GM10847 (cell line): ENCODE data around the gene DNAJA4.

Source experiments
- POLR2A ChIP-seq: IDR thresholded peaks from 2 replicates; pipeline ENCODE4 v1.6.1; 2011; ENCODE audit not compliant: insufficient read length; ENCODE audit errors: extremely low read depth

Gene DNAJA4

DNA sequence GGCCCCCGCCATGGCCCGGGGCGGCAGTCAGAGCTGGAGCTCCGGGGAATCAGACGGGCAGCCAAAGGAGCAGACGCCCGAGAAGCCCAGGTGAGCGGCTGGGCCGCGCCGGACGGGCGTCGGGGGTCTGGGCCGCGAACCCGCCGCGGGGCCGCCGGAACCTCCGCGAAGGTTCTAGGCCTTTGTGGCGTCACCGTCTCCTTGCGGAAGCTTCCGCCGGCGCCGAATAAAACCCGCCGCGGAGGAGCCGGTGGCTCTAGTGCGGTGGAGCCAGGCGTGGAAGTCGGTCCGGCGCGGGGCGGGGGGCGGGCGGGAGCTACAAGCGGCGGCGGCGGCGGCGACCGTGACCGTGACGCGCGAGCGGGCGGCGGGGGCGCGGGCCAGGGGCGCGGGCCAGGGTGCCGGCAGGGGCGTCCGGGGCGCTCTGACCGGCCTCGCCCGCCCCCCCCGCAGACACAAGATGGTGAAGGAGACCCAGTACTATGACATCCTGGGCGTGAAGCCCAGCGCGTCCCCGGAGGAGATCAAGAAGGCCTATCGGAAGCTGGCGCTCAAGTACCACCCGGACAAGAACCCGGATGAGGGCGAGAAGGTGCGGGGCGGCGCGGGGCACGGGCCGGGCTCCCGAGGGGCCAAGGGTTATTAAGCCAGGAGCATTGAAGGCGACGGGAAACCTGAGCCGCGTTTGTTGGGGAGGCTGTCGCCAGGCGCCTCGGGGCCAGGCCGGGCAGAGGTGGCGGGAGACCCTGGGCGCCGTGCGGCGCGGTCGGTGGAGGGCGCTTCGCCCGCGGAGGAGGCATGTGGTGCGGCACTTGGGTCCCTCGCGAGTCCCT, at the start of gene DNAJA4:
Gene DNAJA4, plus strand, starts transcription at position 259 of the 833 bp plus-strand sequence. Its CDS starts 202 bp downstream, at position 461.
- TF ChIP-seq POLR2A = no peak

DNA sequence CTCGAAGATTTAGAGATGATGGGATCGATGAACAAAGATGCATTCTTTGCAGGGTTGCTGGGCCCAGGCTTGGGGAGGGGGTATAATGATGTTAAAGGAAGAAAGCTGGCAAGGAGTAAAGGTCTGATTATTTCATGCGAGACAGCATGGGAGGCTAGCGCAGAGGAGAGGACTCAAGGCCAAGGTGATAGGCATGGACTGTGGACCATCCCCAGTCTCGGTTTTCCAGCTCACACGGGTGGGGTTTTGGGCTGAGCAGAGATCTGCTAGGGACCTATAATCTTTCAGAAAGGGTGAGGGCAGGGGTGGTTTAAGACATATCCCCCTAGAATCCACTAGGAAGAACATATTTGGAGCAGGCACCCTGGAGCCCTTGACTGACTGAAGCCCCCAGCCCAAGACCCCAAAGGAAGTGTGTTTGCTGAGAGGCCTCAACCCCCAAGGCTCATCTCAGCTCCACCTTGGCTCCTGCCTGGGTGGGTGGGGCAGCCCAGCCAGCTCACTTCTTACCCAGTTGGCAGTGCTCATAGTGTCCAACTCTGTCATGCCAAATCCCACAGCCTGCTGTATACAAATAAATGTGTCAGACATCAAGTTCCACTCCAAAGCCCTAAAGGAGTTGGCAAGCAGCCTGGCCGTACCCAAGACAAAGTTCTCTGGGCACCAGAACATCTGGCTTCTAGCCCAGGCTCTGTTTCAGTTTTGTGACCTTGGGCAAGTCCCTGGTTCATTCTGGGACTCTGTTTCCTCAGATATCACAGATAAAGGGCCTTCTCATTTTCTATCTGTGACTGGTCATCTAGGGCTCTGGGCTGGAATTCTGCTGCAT, 47.9 kb upstream of the DNAJA4 start:
- no peak for TF ChIP-seq POLR2A

DNA sequence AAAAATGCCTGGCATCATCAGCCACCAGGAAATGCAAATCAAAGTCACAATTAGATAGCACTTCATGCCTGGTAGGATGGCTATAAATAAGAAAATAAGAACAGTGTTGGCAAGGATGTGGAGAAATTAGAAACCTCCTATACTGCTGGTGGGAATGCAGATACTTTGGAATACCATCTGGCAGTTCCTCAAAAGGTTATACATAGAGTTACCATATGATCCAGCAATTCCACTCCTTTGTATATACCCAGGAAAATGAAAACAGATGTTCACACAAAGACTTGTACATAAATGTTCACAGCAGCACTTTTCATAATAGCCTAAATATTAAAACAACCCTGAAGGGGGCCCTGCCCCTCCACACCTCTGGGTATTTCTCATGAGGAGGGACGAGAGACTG, 43.6 kb upstream of the DNAJA4 start:
- TF ChIP-seq POLR2A = no peak

DNA sequence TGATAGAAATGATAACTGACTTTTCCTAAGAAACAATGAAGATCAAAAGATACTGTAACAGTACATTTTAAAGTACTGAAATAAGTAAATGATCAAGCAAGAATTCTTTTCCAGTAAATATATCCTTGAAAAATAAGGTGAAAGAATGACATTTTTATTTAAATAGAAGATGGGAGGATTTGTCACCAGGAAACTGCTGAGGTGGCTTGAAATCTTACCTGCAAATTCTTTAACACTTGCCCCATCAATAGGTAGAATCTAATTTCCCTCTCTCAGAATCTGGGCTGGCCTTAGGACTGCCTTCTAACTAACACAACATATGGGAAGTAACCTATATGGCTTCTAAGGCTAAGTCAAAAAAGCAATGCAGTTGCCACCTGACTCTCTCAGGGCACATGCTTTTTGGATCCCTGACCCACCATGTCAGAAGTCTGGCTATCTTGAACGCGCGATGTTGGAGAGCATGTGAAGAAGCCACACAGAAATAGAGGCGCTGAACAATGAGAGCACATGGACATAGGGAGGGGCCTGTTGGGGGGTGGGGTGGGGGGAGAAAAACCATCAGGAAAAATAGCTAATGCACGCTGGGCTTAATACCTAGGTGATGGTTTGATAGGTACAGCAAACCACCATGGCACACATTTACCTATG, 41.5 kb upstream of the DNAJA4 start:
- no peak for TF ChIP-seq POLR2A

DNA sequence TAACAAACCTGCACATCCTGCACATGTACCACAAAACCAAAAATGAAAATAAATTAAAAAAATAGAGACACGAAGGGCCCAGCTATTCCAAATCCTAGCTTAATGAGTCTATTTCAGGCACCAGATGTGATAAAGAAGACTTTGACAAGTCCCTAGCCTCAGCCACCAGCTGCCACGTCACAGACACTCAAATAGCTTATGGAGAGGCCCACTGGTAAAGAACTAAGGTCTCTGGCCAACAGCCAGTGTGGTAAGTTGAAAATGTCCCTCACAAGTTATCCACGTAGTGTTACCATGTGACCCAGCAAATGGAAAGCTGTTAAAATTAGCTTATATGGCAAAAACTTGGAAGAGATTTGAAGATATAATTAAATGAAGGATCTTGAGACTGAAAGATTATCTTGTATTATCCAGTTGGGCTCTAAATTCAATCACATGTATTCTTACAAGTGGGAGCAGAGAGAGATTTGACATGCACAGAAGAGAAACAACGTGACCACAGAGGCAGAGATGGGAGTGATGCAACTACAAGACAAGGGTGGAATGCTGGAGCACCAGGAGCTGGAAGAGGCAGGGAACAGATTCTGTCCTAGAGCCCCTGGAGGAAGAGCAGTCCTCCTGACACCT, 40.9 kb upstream of the DNAJA4 start:
- TF ChIP-seq POLR2A = no peak

DNA sequence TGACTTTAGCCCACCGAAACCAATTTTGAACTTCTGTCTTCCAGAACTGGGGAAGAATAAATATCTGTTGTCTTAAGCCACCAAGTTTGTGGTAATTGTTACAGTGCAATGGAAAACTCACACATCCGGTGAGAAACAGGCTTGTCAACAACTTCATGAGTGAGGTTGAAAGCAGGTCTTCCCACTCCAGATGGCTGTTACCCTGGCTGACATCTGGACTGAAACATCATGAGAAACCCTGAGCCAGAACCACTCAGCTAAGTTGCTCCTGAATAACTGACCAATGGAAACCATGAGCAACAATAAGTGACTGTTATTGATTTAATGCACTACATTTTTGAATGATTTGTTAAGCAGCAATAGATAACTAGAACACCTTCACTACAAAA, 40.3 kb upstream of the DNAJA4 start:
- no peak for TF ChIP-seq POLR2A

DNA sequence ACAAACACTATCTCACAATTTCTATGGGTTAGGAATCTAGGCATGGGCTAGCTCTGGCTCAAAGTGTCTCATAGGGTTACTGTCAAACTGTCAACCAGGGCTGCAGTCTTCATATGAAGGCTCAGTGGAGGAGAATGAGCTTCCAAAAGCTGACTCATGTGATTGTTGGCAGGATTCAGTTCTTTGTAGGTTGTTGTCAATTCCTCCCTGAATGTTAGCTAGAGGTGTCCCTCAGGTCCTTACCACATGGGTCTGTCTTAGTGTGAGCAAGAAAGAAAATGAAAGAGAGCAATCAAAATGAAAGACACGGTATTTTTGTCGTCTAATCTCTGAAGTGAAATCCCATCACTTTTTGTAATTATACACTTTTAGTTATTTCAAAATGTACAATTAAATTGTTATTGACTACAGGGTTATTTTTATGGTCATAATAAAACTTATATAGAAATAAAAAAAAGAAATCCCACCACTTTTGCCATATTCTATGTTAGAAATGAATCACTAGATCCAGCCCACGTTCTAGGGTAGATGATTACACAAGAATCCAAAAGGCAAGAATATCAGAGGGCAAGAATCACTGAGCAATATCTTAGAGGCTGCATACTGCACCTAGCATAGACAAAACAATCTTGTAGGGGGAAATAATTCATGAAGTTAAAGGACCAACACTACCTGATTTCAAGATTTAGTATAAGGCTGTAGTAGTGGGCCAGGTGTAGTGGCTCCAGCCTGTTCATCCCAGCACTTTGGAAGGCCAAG, 38.4 kb upstream of the DNAJA4 start:
- no peak for TF ChIP-seq POLR2A

DNA sequence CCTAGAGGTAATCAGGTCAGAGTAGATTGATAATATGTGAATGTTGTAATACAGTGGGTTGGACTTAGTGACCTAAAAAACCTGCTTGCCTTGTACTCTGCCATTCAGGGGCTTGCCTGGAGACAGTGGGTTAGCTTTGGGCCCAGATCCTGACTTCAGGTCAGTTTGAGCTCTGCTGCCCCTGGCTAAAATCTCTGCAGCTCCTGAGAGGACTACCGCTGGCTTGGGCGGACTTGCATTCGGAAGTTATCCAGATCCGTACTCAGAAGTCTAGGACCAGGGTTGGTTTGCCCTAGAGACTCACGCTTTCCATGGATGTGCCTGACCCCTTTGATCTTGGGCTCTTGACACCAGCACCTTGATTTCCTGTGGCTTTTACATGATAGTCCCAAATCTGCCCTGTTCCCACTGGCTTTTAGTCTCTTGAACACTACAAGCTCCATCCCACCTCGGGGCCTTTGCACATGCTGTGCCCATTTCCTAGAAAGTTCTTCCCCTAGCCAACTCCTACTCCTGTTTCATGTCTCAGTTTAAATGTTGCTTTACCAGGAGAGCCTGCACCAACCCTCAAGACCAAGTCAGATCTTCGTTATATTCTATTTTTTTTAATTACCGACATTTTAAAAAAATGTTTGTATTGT, 35.9 kb upstream of the DNAJA4 start:
- TF ChIP-seq POLR2A = no peak

DNA sequence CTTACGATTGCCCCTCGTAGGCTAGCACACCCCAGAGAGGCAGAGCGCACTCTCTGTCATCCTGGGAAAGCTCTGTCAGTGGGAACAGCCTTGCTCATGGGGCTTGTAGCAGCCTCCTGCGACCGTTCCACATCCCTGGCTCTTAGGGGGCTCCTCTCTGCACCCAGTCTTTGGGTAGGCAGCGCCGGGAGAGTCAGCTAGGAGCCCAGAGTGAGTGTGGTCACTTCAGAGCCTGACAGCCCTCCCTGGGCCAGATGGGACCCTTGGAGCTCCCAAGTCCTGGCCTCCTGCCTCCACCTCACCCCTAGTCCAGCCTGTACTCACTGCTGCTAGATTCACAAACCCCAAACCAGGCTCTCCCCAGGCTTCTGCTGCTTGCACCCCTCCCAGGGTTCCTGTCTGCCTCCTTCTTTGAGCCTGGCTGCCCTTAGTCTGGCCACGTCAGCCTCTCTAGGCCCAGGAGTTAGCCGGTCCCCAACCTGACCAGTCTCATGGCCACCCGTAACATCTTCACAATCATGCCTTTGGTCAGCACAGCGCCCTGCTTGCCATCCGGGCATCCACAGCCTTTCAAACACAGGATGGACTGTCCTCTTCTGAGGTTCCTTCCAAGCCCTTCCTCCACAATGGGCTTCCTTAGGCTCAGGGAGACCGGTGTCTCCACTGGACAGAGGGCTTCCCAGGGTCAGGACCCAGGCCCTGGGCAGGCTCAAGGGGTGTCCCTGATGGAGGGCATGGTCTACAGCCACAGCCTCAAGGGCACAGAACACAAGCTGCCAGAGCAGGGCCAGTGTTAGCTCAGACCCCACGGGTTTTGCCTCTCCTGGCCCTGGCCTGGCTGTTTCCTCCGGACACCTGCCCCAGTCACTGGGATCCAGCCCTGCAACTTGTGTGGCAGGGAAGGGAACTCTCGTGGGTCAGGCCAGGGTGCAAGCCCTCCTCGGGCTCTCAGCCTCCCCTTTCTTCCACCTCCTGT, 34.6 kb upstream of the DNAJA4 start:
- no peak for TF ChIP-seq POLR2A

DNA sequence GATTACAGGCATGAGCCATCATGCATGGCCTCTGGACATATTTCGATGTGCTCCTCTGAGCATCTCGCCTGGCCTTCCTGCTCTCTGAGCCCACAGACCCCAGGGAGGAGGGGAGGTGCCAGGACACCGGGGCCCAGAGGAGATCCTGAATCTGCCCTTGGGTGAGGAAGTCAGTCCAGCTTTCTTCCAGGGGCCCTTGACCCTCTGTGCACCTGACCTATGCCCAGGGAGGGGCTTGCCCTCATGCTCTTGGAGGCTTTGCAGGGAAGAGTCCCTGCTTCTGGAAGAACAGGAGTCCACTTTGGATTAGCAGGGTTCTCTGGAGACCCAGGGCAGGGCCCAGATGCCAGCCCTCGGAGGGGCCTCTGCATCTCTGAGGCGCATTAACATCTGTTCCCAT, 31.4 kb upstream of the DNAJA4 start:
- TF ChIP-seq POLR2A = no peak

DNA sequence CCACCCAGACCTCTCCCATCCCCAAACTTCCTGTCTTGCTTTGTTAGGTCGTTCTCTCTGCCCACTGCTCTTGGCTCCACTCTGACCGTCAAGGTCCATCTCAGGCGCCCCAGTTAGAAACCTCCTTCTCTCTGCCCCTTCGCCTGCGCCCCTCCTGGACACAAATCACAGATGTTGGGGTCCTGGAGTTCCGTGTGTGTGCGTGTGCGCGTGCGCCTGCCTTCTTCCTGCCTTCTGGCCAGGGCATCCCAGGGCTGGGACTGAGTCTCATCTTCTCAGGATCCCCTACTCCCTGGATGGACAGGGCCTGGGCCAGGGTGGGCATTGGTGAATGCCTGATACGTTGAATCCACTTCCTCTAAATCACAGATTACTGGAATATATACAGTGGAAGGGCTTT, 30.9 kb upstream of the DNAJA4 start:
- no peak for TF ChIP-seq POLR2A

DNA sequence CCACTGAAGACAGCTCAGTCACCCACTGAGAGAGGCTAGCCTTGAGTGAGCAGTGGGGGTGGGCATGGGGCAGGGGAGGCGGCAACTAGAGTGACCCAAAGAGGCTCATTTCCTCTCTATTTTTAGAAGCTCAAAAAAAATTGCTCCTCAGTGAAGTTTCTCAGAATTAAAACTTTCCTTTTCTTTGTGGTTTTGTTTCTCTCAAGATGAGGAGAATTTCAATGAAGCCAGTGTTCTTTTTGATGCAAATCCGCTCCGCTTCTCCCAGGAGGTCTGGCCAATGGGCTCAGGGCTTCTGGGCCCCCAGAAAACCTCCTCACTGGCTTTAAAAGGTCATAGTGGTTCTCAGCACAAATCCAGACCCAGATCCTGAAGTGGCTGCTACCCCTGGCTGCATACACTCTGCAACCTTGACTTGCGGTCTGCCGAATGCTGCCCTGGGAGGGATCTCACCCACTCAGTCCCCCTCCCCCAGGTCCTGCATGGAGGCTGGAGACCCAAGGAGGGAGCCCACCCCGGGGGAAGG, 29.8 kb upstream of the DNAJA4 start, which contains the start of gene ACSBG1:
Gene ACSBG1, minus strand, starts transcription at position 51 of the 526 bp plus-strand sequence. CDS start 64 bp downstream, outside the sequence.
- TF ChIP-seq POLR2A = no peak

DNA sequence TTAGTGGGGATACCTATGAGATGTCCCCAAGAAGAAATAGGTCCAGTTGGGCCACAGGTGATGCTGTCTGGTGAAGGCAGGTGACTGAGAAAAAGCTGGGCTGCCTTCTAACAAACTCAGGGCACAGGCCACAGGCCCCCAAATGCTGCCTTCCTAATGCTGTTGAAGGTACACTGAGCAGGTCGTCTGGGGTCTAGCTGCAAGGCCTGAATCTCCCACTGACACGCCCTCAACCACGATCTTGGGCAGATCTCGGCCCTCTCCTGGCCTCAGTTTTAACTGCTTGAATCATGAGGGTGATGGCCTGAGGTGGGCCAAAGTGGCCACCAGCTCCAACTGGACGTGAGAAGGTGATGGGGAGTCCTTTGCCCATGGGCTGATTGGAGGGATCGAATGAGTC, 27.9 kb upstream of the DNAJA4 start:
- TF ChIP-seq POLR2A = no peak
